H1 (cell line): ENCODE results near the gene MBIP. TPM values are rescaled to one million over a fixed set of nuclear protein-coding genes. Genes with fewer than 3 reads are reported as not detected.

Experiments
- CTCF ChIA-PET: fragments of 300-600 bp; sonication (Branson Sonifier 250); formaldehyde crosslinking; loops from one replicate; lab custom pipeline; 2021; ENCODE audit not compliant: partially characterized antibody; lab: Charles Lee
- POLR2A ChIA-PET: fragments of 300-600 bp; sonication (Branson Sonifier 250); formaldehyde crosslinking; loops from one replicate; lab custom pipeline; 2021; ENCODE audit warnings: inconsistent platforms; ENCODE audit not compliant: partially characterized antibody; lab: Charles Lee
- DNase-seq, 2 experiments: peaks; one replicate each; pipeline versions ENCODE4 v3.0.0 to v3.0.0-alpha.2; 2010 to 2022; ENCODE audit warnings: low spot score in 2 of 2, low read depth in 1 of 2, mixed read lengths in 1 of 2
- FAIRE-seq: peaks from 2 replicates; lab custom pipeline; 2011; peaks lifted over from hg19 to GRCh38; lab: Jason Lieb, UNC
- H2AFZ ChIP-seq: 2 replicates; pipeline ENCODE4 v1.8.1; 2012; ENCODE audit warnings: low read length, inconsistent platforms
- H2AK5ac ChIP-seq: 2 replicates; pipeline ENCODE4 v1.6.1; 2013; ENCODE audit warnings: low read depth, low read length
- H2BK120ac ChIP-seq: replicated peaks from 2 replicates; pipeline ENCODE3; 2013; ENCODE audit warnings: low read depth, low read length, inconsistent platforms
- H2BK12ac ChIP-seq: 2 replicates; pipeline ENCODE4 v1.6.1; 2013; ENCODE audit warnings: low read depth, low read length
- H2BK15ac ChIP-seq: 2 replicates; pipeline ENCODE4 v1.6.1; 2013; ENCODE audit warnings: low read length
- H2BK20ac ChIP-seq: 2 replicates; pipeline ENCODE4 v1.6.1; 2013; ENCODE audit warnings: low read length
- H2BK5ac ChIP-seq: 2 replicates; pipeline ENCODE4 v1.6.1; 2013; ENCODE audit warnings: low read depth, low read length
- H3K14ac ChIP-seq: 2 replicates; pipeline ENCODE4 v1.6.1; 2013; ENCODE audit warnings: inconsistent platforms; ENCODE audit not compliant: insufficient read length
- H3K18ac ChIP-seq: 2 replicates; pipeline ENCODE4 v1.6.1; 2013; ENCODE audit warnings: low read length; ENCODE audit errors: extremely low read depth
- H3K23ac ChIP-seq: 2 replicates; pipeline ENCODE4 v1.6.1; 2013; ENCODE audit warnings: inconsistent platforms; ENCODE audit not compliant: insufficient read length
- H3K23me2 ChIP-seq: 2 replicates; pipeline ENCODE4 v1.6.1; 2013; ENCODE audit warnings: low read depth, low read length
- H3K27ac ChIP-seq: 2 replicates; pipeline ENCODE4 v1.6.1; 2011; ENCODE audit warnings: low read depth, low read length, inconsistent platforms
- H3K27me3 ChIP-seq, 4 experiments: replicated peaks in 1 of 4; 1 replicate in 1 of 4; 2 replicates in 3 of 4; pipeline versions ENCODE4 v1.6.1 to v1.8.1; 2011 to 2013; ENCODE audit warnings: low read length in 3 of 4, mild to moderate bottlenecking in 3 of 4, inconsistent platforms in 2 of 4, mixed read lengths in 2 of 4, moderate library complexity in 1 of 4; ENCODE audit not compliant: control insufficient read depth in 3 of 4, insufficient read depth in 3 of 4; ENCODE audit errors: extremely low read depth in 1 of 4
- H3K36me3 ChIP-seq, 4 experiments: 2 replicates each; pipeline versions ENCODE4 v1.6.1 to v1.8.1; 2011 to 2013; ENCODE audit warnings: mild to moderate bottlenecking in 4 of 4, low read length in 3 of 4, moderate library complexity in 2 of 4, control low read depth in 1 of 4, inconsistent platforms in 1 of 4; ENCODE audit not compliant: insufficient read depth in 4 of 4, control insufficient read depth in 2 of 4
- H3K4ac ChIP-seq: replicated peaks from 2 replicates; pipeline ENCODE3; 2013; ENCODE audit warnings: low read length, low read depth, mixed read lengths, inconsistent platforms; ENCODE audit not compliant: insufficient read length
- H3K4me1 ChIP-seq, 4 experiments: replicated peaks in 1 of 4; 1 replicate in 1 of 4; 2 replicates in 3 of 4; pipeline versions ENCODE4 v1.6.1 to v1.8.1; 2011 to 2013; ENCODE audit warnings: low read length in 3 of 4, inconsistent platforms in 2 of 4, mixed read lengths in 1 of 4; ENCODE audit not compliant: insufficient read depth in 4 of 4, control insufficient read depth in 3 of 4
- H3K4me2 ChIP-seq, 2 experiments: 2 replicates each; pipeline versions ENCODE4 v1.6.1 to v1.8.1; 2011 to 2013; ENCODE audit warnings: low read depth in 2 of 2, low read length in 2 of 2, control low read depth in 1 of 2, inconsistent platforms in 1 of 2, mild to moderate bottlenecking in 1 of 2; ENCODE audit not compliant: insufficient read depth in 1 of 2
- H3K4me3 ChIP-seq, 4 experiments: fragments of 200-600, 300-600 bp in 1 of 4; sonication (generic), shearing (Covaris generic), sonication (Bioruptor Twin) in 1 of 4; 2 replicates each; pipeline versions ENCODE4 v1.5.1 to v1.8.1; 2011 to 2016; ENCODE audit warnings: low read length in 4 of 4, low read depth in 3 of 4, control low read depth in 2 of 4, inconsistent platforms in 2 of 4, mild to moderate bottlenecking in 2 of 4, mixed read lengths in 1 of 4, moderate library complexity in 1 of 4; ENCODE audit not compliant: insufficient read depth in 2 of 4; ENCODE audit errors: extremely low read depth in 1 of 4
- H3K56ac ChIP-seq: replicated peaks from 2 replicates; pipeline ENCODE3; 2013; ENCODE audit warnings: low read depth, mild to moderate bottlenecking, mixed read lengths, low read length, inconsistent platforms; ENCODE audit not compliant: insufficient read length
- H3K79me1 ChIP-seq: 2 replicates; pipeline ENCODE4 v1.6.1; 2013; ENCODE audit warnings: low read depth, low read length, control low read depth
- H3K79me2 ChIP-seq, 2 experiments: 2 replicates each; pipeline versions ENCODE4 v1.6.1 to v1.8.1; 2012 to 2013; ENCODE audit warnings: low read length in 2 of 2, mild to moderate bottlenecking in 2 of 2, inconsistent platforms in 1 of 2; ENCODE audit not compliant: insufficient read depth in 2 of 2, control insufficient read depth in 1 of 2
- H3K9ac ChIP-seq, 4 experiments: replicated peaks in 1 of 4; 1 replicate in 1 of 4; 2 replicates in 3 of 4; pipeline versions ENCODE4 v1.6.1 to v1.8.1; 2011 to 2013; ENCODE audit warnings: low read depth in 3 of 4, low read length in 3 of 4, control low read depth in 2 of 4, mild to moderate bottlenecking in 2 of 4, moderate library complexity in 2 of 4, inconsistent platforms in 1 of 4; ENCODE audit errors: extremely low read depth in 1 of 4
- H3K9me3 ChIP-seq, 2 experiments: 2 replicates each; pipeline versions ENCODE4 v1.6.1 to v1.8.1; 2012 to 2013; ENCODE audit warnings: mild to moderate bottlenecking in 2 of 2, moderate library complexity in 2 of 2, control low read depth in 1 of 2, inconsistent platforms in 1 of 2, low read depth in 1 of 2, low read length in 1 of 2, mixed read lengths in 1 of 2; ENCODE audit not compliant: insufficient read depth in 2 of 2
- H4K20me1 ChIP-seq, 2 experiments: replicated peaks in 1 of 2; 2 replicates each; pipeline versions ENCODE3 to v1.8.1; 2011 to 2013; ENCODE audit warnings: inconsistent platforms in 2 of 2, low read length in 2 of 2, mild to moderate bottlenecking in 1 of 2; ENCODE audit not compliant: insufficient read depth in 2 of 2, control insufficient read depth in 1 of 2
- H4K5ac ChIP-seq: 2 replicates; pipeline ENCODE4 v1.6.1; 2013; ENCODE audit warnings: low read length, low read depth, mixed read lengths, inconsistent platforms; ENCODE audit not compliant: insufficient read length
- H4K8ac ChIP-seq: 2 replicates; pipeline ENCODE4 v1.8.0; 2013; ENCODE audit warnings: mild to moderate bottlenecking, moderate library complexity, low read length, inconsistent platforms; ENCODE audit not compliant: insufficient read depth; ENCODE audit errors: extremely low read depth
- H4K91ac ChIP-seq: replicated peaks from 2 replicates; pipeline ENCODE3; 2013; ENCODE audit warnings: low read length, mixed read lengths, inconsistent platforms; ENCODE audit not compliant: insufficient read length
- JUND ChIP-seq: IDR thresholded peaks from 2 replicates; pipeline ENCODE4 v1.6.1; 2011; ENCODE audit warnings: mild to moderate bottlenecking, improper control_type of control experiment, low read length
- SUZ12 ChIP-seq: fragments of 200-600 bp; sonication (generic); IDR thresholded peaks from 2 replicates; pipeline ENCODE4 v1.6.1; 2012; ENCODE audit warnings: mild to moderate bottlenecking, inconsistent platforms, low read length, moderate library complexity, mixed read lengths
- polyA plus RNA-seq, 7 experiments: library from polyadenylated mRNA; depleted of rRNA in 3 of 7; stranded (reverse) in 5 of 7; unstranded in 2 of 7; fragments of >200 nt in 5 of 7; fragments of 200-250 nt in 2 of 7; gene quantifications; 1 replicate in 5 of 7; 2 replicates in 1 of 7; 4 replicates in 1 of 7; pipeline versions ENCODE4 v1.2.1 to v1.2.3, GENCODE V29; 2011 to 2013; ENCODE audit warnings: missing spikeins in 2 of 7, mixed read lengths in 2 of 7
- total RNA-seq: library from RNA; stranded (reverse); fragmentation: NEBNext Ultra II Directional; extraction: Animal tissue kit (Norgen Biotek cat#: 25700); gene quantifications from 2 replicates; pipeline ENCODE4 v1.2.1, GENCODE V29; 2021

MBIP gene
- total and polyA plus RNA-seq, 2 of the 8 experiments (the other 6 are each of a cell fraction or from before 2014, with no cell fraction given) = 15.0 to 27.4 TPM

- Histone ChIP-seq H3K4me2 (no peak overlapping the region), H3K79me1 (no peaks in the 10 kb centered on the region; the same call in 1 of the 2 replicates), H4K20me1 (peaks cover 1 to 2% of the 10 kb centered on the region in 2 experiments), H3K23me2 (no peaks in the 10 kb centered on the region), H2BK120ac (no peak overlapping the region), H2AK5ac (no peak overlapping the region), H3K79me2 (no peaks in the 10 kb centered on the region), H2AFZ (no peak overlapping the region), H3K18ac (no peak overlapping the region), H2BK20ac (no peak overlapping the region), H3K9me3 (no peaks in the 10 kb centered on the region), H3K23ac (no peak overlapping the region), H4K5ac (no peak overlapping the region), H3K36me3 (peaks cover 9 to 64% (median 36%) of the 10 kb centered on the region in 4 experiments), H3K4me1 (peaks cover 0 to 3% (median 1%) of the 10 kb centered on the region in 4 experiments; a peak in 3 of 7 replicates), H3K4me3 (no peak overlapping the region), H3K14ac (no peak overlapping the region), H3K9ac (no peak overlapping the region), H2BK5ac (no peak overlapping the region), H3K27ac (no peak overlapping the region), H3K4ac (no peak overlapping the region), H3K56ac (no peak overlapping the region), H3K27me3 (no peaks in the 10 kb centered on the region), H2BK15ac (no peak overlapping the region), H2BK12ac (no peak overlapping the region), H4K8ac (no peak overlapping the region), H4K91ac (no peak overlapping the region)
- ChIA-PET CTCF (no interaction called here), POLR2A (no interaction called here)
- DNase-seq (no peak), FAIRE-seq (no peak)
- TF ChIP-seq SUZ12 (no peak), JUND (no peak)
Observed at GRCh38 chr14:36300337-36300736, 20.1 kb downstream of the MBIP start.
